Measurements from ENCODE around the gene AKNAD1. TPM values are rescaled to one million over a fixed set of nuclear protein-coding genes. Genes with fewer than 3 reads are reported as not detected.

Gene AKNAD1
- total and polyA plus RNA-seq, 2 of the 8 experiments (the other 6 are each of a cell fraction or from before 2014, with no cell fraction given) = not detected

GRCh38 chr1:108860190-108860907 is 3.5 kb upstream of the AKNAD1 start:
- H3K18ac ChIP-seq (ENCODE audit: extremely low read depth, low read length) = no peak overlapping the region
- H3K14ac ChIP-seq (ENCODE audit: insufficient read length) = no peak overlapping the region
- H3K4ac ChIP-seq (replicated peaks; ENCODE audit: insufficient read length, low read depth, low read length) = no peak overlapping the region
- no peak overlapping the region for H2BK20ac ChIP-seq (ENCODE audit: low read length)
- no peaks in the 10 kb centered on the region for H3K27me3 ChIP-seq (replicated peaks in 1 of 4; ENCODE audit: control insufficient read depth in 3 of 4, extremely low read depth in 1 of 4, insufficient read depth in 3 of 4, low read length in 3 of 4)
- no peak overlapping the region for H3K9ac ChIP-seq (replicated peaks in 1 of 4; ENCODE audit: extremely low read depth in 1 of 4, low read depth in 3 of 4, low read length in 3 of 4)
- H3K4me1 ChIP-seq (replicated peaks in 1 of 4; ENCODE audit: control insufficient read depth in 3 of 4, insufficient read depth in 4 of 4, low read length in 3 of 4) = no peaks in the 10 kb centered on the region
- no peak overlapping the region for H4K5ac ChIP-seq (ENCODE audit: insufficient read length, low read depth, low read length)
- no peak for FAIRE-seq
- H3K79me2 ChIP-seq (ENCODE audit: control insufficient read depth in 1 of 2, insufficient read depth in 2 of 2, low read length in 2 of 2) = no peaks in the 10 kb centered on the region
- no peak overlapping the region for H2BK5ac ChIP-seq (ENCODE audit: low read depth, low read length)
- no peaks in the 10 kb centered on the region for H3K23me2 ChIP-seq (ENCODE audit: low read depth, low read length)
- POLR2A ChIA-PET (ENCODE audit: partially characterized antibody) = no interaction called here
- H4K91ac ChIP-seq (replicated peaks; ENCODE audit: insufficient read length, low read length) = no peak overlapping the region
- WGBS, 2 experiments (ENCODE audit: extremely low coverage in 1 of 2, insufficient coverage in 1 of 2, insufficient read length in 1 of 2, insufficient replicate concordance in 2 of 2, low coverage in 1 of 2, low lambda C conversion rate in 2 of 2, missing lambda C conversion rate in 1 of 2) = 90% methylated on average over 9 of the region's 9 CpGs; no CpG with 5 or more reads in 1 of the 2 experiments
- H3K4me2 ChIP-seq (ENCODE audit: insufficient read depth in 1 of 2, low read depth in 2 of 2, low read length in 2 of 2) = no peak overlapping the region
- H4K8ac ChIP-seq (ENCODE audit: extremely low read depth, insufficient read depth, low read length) = no peak overlapping the region
- no peak overlapping the region for H2AFZ ChIP-seq (ENCODE audit: low read length)
- no peak overlapping the region for H2BK120ac ChIP-seq (replicated peaks; ENCODE audit: low read depth, low read length)
- no peak overlapping the region for H3K27ac ChIP-seq (ENCODE audit: low read depth, low read length)
- no peak overlapping the region for H3K4me3 ChIP-seq (ENCODE audit: extremely low read depth in 1 of 4, insufficient read depth in 2 of 4, low read depth in 3 of 4, low read length in 4 of 4)
- no peaks in the 10 kb centered on the region for H3K36me3 ChIP-seq (ENCODE audit: control insufficient read depth in 2 of 4, insufficient read depth in 4 of 4, low read length in 3 of 4)
- H2BK12ac ChIP-seq (ENCODE audit: low read depth, low read length) = no peak overlapping the region
- TF ChIP-seq KDM1A (IDR thresholded peaks at IDR 0.05; ENCODE audit: borderline replicate concordance, low read length) (peak; percentile 52; the same call in 1 of the 2 replicates), EP300 (IDR thresholded peaks at IDR 0.05; ENCODE audit: borderline replicate concordance in 1 of 2, low read depth in 2 of 2, low read length in 2 of 2) (no peak), EZH2 (IDR thresholded peaks at IDR 0.05; ENCODE audit: low read depth, low read length, severe bottlenecking) (no peak), CBX5 (IDR thresholded peaks at IDR 0.05; ENCODE audit: low read depth, low read length) (no peak), MAX (IDR thresholded peaks at IDR 0.05) (no peak), NANOG (IDR thresholded peaks at IDR 0.05; ENCODE audit: insufficient read depth, low read depth, low read length, poor library complexity, severe bottlenecking) (no peak)
- no peak overlapping the region for H2AK5ac ChIP-seq (ENCODE audit: low read depth, low read length)
- CTCF ChIA-PET (ENCODE audit: partially characterized antibody) = no interaction called here
- H3K9me3 ChIP-seq (ENCODE audit: insufficient read depth in 2 of 2, low read depth in 1 of 2, low read length in 1 of 2) = no peaks in the 10 kb centered on the region
- H3K79me1 ChIP-seq (ENCODE audit: low read depth, low read length) = no peaks in the 10 kb centered on the region
- H3K56ac ChIP-seq (replicated peaks; ENCODE audit: insufficient read length, low read depth, low read length) = no peak overlapping the region
- DNase-seq (ENCODE audit: low read depth in 1 of 2, low spot score in 2 of 2) = no peak
- no peaks in the 10 kb centered on the region for H4K20me1 ChIP-seq (replicated peaks in 1 of 2; ENCODE audit: control insufficient read depth in 1 of 2, insufficient read depth in 2 of 2, low read length in 2 of 2)
- H3K23ac ChIP-seq (ENCODE audit: insufficient read length) = no peak overlapping the region
- no peak overlapping the region for H2BK15ac ChIP-seq (ENCODE audit: low read length)
